CD4-positive, alpha-beta T cell treated with Interleukin-1 beta for 1 hour (primary cell): ENCODE measurements around the gene ENHO.

Source experiments
- DNase-seq, 2 donors: peaks; one replicate each; pipeline ENCODE4 v3.0.0-alpha.2; 2020 to 2022

The ENHO gene

DNA sequence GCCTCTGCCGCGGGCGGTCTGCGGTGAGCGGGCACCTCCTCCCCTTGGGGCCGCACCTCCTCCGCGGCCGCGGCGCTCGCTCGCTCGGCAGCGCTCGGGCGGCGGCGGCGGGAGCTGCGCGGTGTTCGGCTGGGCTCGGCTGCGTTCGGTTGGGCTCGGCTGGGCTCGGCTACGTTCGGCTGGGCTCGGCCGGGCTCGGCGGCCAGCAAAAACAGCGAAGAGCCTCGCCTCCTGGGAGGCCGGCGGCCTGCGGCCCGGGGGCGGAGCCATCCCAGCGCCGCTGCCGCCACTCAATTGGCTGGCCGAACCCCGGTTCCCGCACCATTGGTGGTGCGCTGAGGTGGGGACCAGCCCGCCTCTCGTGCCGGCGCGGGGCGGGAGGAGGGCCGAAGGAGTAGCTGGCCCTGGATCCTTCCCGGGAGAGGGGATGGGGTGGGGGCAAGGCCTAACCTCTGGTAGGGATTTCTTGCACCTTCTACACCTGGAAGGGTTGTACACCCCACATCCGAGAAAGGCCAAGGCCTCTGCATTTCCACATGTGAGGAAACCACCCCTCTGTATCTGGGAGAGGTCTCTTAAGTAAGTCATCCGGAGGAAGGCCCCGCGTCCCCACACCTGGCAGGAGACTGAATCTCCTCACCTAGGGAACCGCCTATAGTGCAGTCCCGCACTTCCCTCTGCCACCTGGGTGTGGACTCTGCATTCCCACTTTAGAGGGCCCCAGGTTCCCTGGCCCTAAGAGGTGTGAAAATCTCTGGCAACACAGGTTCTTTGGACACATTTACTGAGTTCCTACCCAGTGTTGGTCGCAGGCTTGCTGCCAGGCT is at the start of gene ENHO:
TSS of gene ENHO (minus strand) at position 20 of the 827 bp plus-strand sequence. CDS start 1,295 bp downstream, outside the sequence.
- DNase-seq = peak; percentile 92 to 94

DNA sequence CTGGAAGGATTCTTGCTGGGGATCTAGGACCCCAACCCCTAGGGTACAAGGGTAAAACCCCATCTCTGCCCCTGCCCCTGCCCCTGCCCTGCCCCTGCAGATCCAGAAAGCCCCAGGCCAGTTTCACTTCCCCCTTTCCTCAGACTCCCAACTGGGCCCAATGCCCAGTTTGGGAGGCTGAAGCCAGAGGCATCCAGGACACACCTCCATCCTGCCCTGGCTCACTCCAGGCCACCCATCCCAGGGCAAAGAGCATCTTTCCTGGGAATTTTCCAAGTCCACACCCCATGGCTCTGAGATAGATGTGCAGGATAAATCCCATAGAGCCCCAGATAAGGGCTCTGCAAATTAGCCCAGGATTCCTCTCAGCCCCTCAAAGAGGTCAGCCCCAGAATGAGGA is 49.3 kb upstream of the ENHO start:
- no peak for DNase-seq

DNA sequence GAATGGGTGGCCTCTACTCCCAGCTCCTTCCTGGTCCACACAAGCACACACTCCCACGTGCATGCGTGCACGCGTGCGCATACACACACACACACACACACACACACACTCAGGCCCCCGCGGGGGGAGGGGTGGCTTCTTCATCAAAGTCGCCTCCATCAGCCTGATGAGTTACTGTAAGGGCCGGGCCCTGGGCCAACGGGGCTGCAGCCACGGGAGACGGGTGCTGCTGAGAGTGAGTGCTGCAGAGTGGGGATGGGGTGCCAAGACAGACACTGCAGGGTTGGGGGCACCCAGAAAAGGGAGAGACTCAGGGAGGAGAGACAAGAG is 48.7 kb upstream of the ENHO start:
- DNase-seq = no peak

DNA sequence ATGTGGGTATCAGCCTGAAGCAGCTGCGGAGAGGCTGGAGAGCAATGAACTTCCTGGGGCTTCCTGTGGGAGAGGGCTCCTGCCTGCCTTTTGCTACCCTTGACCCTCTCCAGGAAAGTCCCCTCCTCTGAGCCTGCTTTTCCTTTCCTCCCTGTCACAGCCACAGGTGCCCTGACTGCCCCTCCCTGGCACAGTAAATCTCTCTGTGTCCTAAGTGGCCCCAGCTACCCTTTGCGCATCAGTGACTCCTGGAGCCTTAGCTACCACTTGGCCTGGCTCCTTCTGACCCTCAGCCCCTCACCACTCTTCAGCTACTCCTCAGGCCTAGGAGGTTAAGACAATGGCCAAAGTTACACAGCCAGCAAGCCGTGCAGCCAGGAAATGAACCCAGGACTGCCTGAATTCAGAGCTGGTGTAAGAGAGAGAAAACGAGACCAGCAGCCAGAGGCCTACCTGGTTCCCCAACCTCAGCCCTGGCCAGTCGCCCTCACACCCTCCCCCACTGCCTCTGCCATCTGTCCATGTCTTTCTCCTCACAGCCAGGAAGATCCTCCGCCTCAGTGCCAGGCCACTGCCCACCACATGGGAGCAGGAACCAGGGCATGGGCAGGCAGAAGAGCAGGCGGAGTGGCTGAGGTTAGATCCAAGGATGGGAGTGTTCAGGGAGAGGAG is 48.2 kb upstream of the ENHO start:
- no peak for DNase-seq

DNA sequence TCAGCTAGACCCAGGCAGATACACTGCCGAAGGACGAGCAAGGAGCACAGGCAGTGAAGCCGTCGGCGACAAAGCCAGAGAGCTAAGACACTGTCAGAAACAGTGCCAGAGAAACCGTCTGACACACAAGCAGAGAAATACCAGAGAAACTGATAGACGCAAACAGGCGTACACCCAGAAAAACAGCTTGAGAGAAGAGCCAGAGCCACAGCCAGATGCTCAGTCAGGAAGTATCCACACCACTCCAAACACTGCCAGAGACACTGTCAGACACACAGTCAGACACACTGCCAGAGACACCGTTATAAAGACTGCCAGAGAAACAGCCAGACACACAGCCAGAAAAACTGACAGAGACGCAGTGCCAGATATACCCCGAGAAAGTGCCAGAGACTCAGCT is 47.6 kb upstream of the ENHO start:
- no peak for DNase-seq

DNA sequence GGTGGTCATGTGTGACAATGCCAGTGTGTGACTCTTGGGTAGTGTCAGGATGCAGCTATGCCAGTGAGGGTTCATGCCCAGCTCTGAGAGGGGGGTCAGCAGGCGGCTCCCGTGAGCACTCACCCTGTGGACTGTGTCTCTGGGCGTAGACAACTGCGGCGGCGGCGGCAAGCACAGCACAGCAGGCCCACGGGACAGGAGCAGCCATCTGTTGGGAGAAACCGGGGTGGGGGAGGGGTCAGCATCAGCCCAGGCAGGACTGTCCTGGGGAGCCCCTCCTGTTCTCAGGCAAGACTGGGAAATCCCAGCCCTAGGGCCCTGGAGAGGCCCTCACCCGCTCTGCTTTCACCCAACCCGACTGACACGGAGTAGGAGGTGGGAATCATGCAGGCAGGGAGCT is 46.0 kb upstream of the ENHO start:
- no peak for DNase-seq

DNA sequence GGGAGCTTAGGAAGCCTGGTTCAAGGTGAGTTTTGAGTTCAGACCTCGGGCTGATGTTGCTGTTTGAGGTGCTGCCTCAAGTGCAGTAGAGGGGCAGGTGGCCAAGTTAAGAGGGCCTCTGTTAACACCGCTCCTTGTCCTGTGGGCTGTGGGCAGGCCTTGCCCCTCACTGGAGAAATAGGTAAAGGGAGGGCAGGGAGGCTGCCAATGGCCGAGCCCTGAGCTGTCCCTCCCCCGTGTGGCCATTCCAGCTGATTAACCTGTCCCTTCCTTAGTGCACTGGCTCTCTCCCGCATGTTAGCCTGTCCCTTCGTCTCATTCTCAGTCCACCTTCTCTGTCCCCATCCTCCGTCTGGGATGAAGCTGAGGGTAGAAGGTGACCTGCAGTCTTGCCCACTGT is 45.3 kb upstream of the ENHO start:
- DNase-seq = no peak

DNA sequence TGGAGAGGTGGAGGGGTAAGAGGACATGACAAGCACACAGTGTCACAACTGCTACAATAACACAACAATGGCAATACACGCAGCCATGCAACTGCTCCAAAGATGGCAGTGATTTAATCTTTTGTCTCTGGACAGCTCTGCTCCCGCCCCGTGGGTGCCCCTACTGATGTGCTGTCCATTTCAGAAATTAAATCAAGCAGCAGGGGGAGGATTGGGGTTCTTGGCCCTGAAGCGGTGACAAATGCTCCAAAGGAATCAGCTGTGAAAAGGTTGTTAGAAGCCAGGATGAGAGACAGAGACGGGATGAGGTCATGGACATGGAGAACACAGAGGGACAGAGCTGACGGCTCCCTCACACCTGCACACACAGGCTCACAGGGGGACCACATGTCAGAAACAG is 44.2 kb upstream of the ENHO start:
- DNase-seq = no peak

DNA sequence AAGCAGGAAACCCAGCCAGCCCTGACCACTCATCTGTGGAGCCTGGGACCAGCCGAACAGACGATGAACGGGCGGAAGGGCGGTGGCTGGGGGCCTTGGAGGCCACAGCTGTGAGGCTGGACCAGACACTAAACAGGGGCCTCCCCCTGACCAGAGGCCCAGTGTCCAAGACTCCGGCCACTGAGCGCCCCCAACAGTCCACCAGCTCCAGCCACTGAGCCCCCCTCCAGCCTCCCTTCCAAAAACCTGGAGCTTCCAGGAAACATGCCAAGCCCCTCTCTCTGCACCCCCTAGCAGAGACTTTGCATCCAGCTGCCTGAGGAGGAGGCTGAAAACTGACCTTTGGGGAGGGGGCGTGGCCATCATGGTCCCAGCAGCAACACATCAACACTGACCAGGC is 43.5 kb upstream of the ENHO start:
- DNase-seq = no peak

DNA sequence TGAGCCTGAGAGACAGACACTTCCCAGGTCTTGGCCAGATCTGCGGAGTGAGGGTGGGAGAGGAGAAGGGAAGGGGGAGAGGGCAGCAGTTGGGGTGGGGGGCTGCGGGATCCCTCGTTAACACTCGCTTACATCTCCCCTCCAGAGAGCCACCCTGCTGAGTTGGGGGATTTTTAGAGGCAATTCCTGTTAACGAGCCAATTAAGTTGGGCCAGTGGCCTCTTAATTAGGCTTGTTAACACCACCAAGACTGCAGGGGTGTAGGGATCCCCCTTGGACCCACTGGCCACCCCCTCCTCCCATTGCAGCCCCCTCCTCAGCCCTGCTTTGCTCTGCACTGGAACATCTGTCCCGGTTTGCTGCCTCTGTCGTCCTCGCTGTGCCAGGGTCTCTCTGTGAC is 43.1 kb upstream of the ENHO start:
- no peak for DNase-seq

DNA sequence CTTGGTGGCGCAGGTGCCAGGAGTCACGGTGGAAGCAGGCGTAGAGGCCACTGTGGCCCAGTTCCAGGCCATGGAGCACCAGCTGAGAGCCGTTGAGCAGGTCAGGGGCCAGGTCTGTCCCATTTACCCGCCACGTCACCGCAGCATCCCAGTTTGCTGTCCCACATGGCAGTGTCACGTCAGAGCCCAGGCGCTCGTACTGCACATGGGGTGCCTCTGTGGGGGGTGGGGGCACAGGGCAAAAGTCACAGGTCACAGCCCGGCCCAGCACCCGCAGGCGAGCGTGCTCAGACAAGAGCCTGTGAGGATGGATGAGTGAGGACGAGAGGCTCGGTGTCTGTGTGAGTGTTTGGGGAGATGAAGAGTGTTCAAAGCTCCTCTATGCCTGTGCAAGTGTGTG is 41.8 kb upstream of the ENHO start:
- DNase-seq = no peak

DNA sequence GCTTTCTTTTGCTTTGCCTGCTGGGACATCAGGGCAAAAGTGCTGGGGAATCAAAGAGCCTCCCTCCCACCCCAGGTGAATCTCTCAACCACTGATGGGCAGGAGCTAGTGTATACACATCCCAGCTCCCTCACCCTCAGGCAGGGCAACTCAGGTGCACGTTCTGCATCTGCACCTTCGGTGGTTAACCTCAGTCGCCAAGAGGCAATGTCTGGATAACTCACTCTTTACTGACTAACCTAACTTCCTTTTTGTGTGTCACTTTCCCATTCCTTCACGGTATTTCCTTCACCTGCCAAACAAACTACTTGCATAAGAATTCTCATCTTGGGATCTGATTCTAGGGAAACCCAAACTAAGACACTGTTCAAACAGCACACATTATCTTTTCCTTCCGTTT is 40.5 kb upstream of the ENHO start:
- no peak for DNase-seq

DNA sequence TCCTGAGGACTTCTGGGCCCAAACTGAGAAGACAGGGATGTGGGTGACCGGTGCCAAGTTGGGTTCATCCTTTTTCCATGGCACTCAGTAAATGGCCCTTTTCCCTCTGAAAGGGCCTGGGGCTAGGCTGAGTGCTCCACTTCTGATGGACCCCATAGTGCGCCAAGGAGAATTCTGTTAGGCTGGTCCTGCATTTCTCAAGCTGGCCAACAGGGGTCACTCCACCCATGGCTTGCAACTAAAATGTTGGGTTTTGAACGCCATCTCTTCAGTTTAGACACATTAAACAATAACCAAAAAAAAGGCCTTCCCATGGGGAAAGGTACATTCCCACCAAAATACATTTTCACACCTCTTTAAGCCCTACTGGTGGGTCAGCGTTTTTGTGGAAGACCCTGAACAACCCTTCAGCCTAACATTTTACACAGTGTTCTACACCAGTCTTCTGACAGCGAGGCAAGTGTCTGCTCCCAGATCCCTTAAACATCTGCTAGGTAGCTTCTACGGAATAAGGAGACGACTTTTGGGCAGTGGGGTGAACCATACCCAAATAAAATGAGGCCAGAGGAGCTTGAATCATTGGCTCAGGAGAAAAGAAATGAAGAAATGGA is 39.5 kb upstream of the ENHO start:
- no peak for DNase-seq

DNA sequence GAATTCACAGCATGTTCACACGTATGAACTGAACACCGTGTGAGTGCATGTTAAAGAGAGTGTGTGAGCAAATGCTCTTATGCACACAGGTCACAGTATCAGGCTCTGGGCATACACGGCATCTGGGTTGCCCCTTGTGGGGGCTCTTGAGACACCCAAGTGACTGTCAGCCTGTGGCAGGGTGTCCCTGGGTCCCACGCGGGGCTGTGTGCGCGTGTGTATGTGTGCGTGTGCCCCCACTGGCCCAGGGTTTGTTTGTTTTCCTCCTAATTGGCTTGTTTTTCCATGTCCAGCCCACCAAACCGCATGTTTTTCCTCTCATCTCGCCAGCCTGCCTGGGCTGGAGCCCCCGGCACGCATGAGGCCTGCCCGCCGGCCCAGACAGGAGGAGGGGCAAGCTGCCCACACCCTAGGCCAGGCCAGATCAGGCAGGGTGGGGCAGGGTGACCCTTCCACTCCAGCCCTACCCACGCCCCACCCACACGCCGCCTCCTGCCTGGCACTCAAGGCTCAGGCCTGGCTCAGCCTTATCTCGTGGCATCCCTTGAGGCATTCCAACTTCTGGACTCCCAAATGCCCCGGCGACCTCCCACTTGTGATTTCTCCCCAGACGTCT is 37.9 kb upstream of the ENHO start:
- DNase-seq = no peak

DNA sequence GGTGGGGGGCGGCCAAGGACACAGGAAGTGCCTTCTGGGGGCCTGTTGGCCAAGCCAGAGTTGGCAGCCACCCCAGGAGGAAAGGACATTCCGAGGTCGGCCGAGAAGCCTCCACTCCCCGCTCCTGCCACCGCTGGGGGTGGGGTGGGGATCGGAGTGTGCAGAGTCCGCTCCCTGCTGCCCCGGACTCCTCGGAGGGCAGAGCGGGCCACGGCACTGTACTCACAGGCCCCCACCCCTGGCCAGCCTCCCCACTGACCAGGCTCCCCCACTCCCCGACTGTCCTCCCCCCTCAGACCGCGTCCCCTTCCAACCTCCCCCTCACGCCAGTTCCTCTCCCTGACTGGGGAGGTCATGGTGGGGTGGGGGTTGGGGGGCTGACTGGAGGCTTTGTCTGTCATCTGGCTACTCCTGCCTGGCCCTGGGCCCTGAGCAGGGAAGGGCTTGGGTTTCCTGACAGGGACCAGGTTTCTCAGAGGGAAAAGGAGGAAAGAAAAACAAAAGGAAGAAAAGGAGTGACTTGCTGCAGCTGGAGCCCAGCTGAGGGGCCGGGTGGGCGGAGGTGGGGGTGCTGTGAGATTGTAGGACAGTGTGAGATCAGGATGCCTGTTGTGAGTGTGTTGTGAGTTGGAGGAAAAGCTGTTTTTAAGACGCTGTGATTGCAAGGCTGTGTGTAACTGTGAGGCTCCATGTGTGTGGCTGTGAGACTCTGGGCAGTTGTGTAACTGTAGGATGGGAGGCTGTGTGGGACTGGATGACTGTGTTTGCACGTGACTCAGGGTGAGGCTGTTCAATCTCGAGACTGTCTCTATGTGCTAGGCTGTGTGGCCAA is 37.0 kb upstream of the ENHO start:
- DNase-seq = no peak

DNA sequence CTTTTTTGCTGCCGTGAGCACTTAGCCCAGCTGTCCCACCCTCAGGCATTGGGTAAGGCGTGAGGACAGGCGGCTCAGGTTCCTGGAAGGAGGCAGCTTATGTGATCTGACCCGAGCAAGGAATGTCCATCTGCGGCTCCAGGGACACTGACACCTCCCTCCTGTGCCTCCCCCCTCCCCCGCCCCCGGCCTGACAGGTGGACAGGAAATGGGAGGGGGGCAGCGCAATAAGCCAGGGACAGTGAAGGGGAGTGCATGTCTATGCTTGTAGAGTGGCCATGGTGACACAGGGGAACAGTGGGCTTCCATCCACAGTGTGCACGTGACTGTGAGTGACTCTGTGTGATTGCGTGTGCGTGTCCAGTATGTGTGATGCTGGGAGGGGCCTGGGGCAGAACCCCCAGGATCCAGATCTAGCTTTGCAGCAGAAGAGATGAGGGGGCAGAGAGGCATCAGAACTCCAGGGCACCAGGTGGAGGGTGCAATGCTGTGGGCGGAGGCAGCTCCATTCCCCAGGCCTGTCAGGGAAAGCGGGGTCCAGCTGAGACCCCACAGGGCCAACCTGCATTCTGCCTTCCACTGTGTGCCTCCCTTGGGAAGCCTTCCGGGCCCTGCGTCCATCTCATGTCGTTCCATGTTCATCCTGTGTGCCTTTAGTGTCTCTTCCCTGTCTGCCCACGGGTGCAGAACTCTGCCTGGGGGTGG is 36.3 kb upstream of the ENHO start:
- no peak for DNase-seq

DNA sequence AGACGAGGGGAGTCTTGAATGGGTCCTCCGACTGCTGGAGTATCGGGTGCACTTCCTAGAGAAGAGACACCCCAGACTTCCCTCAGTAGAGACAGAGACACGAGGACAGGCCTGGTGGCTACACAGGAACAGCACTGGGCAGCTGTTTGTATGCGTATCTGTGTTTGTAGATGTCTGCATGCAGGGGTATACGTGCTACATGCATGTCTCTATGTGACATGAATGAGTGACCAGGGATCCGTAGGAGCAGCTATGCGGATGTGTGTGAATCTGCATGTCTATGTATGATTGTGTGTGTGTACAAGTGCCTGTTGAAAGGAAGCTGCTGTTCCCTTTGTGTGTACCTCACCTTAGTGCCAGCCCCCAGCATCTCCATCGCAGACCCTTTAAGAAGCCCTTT is 35.6 kb upstream of the ENHO start:
- DNase-seq = no peak

DNA sequence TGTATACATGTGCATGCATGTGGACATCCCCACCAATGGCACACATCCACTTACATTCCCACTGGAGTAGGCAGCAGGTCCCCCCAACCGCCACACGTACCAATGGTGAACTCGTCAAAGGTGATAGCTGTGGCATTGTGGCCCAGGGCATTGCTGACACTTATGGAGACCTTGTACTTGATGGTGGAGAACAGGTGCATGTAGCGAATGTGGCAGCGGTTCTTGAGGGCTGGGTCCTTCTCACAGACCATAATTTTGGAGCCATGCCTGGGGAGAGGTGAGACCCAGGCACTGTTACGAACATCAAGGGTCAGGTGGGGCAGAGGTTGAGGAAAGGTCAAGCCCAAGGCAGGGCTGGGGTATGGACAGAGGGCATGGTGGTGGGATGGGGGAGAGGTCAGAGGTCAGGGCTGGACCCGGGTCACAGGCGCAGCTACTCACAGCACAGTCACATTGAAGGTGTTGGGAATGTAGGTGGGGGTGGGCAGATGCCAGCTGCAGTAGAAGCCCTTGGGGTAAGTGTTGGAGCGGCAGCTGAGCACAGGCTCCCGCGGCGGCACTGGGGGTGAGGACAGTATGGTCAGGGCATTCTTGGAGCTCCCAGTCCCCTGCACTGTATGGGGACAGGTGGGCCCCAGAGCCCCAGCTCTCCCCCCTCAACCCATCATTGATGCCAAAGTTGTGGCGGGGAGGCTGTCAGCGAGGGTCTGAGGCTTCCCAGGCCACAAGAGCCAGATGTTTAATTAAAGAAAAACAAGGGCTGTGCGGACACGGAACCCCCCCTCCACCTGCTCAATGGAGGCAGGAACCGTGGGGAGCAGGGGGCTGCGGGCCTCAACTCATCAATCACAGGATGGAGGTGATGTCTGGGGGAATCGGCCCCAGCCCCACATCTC is 34.9 kb upstream of the ENHO start:
- DNase-seq = no peak

DNA sequence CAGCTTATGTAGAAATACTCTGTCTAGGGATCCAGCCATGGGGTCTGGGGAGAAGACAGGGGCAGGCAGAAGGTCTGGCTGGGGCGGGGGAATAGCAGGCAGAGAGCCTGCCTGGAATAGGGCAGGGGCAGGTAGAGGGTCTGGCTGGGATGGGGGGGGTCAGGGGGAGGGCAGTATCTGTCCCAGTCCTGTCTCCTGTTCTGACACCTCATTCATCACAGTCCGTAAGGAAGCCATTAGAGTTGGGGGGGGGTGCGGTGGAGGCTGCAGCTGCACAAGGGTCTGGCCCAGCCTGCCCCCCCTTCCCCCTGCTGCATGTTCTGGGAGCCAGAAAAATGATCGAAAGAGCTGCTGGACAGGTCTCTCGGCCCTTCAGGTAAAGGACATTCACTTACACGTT is 34.2 kb upstream of the ENHO start:
- no peak for DNase-seq

DNA sequence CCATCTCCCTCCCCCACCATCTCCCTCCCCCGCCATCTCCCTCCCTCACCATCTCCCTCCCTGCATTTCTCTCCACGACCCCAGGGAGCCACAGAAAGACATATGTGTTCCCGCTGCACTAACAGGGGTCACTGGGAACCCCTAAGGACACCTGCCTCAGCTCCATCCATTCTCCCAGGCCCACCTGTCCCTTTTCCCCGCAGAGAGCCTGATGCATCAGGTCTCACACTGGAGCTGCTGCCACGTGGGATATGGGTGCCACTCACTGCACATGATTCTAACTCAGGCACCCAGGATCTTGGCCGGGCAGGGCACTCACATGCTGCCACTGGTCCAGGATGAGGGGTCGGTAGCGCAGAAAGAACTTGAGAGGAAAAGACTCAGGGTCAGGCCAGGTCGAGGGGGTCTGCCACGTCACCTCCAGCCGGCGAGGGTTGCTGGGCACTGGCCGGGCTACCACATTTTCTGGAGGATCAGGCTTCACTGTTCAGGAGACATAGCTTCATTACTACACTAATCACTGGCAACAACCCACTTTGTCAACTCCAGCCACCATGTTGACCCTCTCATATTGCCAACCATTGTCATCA is 33.2 kb upstream of the ENHO start:
- no peak for DNase-seq

DNA sequence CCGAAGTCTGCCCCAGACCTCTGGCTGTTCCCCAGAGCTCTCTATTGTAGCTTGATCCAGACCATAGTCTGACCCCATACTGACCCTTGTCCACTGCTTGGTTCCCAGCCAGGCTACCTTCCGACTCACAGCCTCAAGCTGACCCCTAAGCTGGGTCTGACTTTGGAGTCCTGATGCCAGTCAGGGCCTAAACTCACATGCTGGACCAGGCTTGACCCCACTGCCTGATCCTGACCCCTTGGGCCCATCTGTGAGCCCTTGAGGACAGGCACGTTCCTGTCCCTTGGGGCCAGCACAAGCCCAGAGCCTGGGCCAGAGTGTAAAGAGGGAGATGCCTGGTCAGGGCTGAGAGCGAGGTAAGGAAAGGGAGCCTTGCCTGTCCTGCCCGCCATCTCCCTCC is 32.7 kb upstream of the ENHO start:
- no peak for DNase-seq
